GM06990 (cell line): Measurements from ENCODE around the gene UXS1.

ENCODE experiments used
- DNase-seq: peaks from one replicate; pipeline ENCODE4 v3.0.0-alpha.2; 2011; ENCODE audit not compliant: insufficient read length; ENCODE audit errors: extremely low read depth
- H3K27me3 ChIP-seq: replicated peaks from 2 replicates; pipeline ENCODE4 v1.6.0; 2011; ENCODE audit warnings: low read length; ENCODE audit not compliant: control insufficient read depth, insufficient read depth
- H3K36me3 ChIP-seq: 2 replicates; pipeline ENCODE4 v1.5.1; 2011; ENCODE audit warnings: low read length; ENCODE audit not compliant: control insufficient read depth, insufficient read depth
- H3K4me3 ChIP-seq: replicated peaks from 2 replicates; pipeline ENCODE4 v1.5.1; 2011; ENCODE audit warnings: low read depth, mild to moderate bottlenecking, control low read depth, low read length
- TF ChIP-seq, protein P1 (sequence below): IDR thresholded peaks from 2 replicates; pipeline ENCODE4 v1.5.1; 2011; ENCODE audit warnings: low read length, control low read depth, mild to moderate bottlenecking, inconsistent platforms; ENCODE audit not compliant: insufficient read depth, poor library complexity, severe bottlenecking

The UXS1 gene

DNA sequence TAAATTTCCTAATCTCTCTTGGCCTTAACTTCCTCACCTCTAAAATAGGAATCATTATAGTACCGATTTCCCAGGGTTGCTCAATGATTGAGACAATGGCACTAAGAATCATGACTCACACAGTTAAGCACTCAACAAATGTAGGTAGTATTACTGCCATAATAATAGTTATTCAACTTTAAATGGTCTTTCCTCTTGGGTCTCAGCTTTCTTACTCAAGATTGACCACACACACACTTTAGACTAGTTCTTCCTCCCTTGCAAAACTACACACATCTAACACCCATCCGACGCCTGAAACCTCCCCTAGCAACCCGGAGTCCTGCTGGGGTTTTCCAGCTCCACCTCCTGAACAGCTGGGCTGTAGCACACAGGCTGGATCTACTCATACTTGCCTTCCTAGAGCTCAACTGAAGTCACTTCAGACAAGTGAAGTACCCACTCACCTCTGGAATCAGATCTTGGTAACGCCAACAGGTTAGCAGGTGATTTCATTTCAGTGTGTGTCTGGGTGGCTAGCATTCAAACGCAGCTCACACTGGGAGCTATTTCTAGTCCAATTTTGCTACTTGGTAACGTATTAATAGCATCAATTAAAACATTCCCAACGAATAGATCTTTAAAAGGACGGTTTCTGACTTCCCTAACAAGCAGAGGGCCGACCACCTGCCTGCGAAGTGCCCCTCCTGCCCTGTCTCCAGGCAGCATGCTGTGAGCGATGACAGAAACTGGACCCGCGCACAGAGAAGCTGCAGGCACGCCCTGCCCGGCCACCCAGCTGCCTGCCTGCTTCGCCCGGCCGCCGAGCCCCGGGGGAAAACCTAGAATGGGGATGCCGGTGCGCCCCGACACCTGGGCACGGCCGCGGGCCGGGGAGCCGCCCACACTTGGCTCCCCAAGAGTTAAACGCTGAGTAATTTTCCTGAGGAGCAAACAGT, 1.1 kb downstream of the UXS1 start:
- TF ChIP-seq, protein P1, sequence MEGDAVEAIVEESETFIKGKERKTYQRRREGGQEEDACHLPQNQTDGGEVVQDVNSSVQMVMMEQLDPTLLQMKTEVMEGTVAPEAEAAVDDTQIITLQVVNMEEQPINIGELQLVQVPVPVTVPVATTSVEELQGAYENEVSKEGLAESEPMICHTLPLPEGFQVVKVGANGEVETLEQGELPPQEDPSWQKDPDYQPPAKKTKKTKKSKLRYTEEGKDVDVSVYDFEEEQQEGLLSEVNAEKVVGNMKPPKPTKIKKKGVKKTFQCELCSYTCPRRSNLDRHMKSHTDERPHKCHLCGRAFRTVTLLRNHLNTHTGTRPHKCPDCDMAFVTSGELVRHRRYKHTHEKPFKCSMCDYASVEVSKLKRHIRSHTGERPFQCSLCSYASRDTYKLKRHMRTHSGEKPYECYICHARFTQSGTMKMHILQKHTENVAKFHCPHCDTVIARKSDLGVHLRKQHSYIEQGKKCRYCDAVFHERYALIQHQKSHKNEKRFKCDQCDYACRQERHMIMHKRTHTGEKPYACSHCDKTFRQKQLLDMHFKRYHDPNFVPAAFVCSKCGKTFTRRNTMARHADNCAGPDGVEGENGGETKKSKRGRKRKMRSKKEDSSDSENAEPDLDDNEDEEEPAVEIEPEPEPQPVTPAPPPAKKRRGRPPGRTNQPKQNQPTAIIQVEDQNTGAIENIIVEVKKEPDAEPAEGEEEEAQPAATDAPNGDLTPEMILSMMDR, result no peak
- Histone ChIP-seq H3K27me3 (no peaks in the 10 kb centered on the region), H3K4me3 (peak overlapping the region; percentile 81), H3K36me3 (no peaks in the 10 kb centered on the region)
- peak; percentile 55 for DNase-seq

DNA sequence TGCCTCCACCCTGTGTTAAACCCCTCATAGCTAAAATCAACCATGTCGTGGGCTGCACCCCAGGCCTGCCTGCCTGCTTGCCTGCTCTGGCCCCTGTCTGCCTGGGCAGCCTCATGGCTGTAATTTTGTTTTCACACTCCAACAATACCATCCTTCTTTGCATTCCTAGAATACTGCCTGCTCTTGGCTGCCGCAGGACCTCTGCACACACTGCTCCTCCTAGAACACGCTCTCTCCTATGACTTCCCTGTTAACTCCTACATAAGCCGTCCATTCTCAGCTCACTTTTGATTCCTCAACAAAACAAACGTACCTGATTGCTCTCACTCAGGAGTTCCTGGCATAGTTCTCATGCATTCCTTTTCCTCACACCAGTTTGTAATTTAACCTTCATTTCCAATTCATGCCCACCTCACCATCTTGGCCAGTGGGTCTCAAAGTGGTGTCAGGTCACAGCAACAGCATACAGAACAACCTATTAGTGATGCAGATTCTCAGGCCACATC, 2.5 kb downstream of the UXS1 start:
- DNase-seq, result no peak
- TF ChIP-seq, protein P1, result no peak
- H3K36me3 ChIP-seq, result no peaks in the 10 kb centered on the region
- no peaks in the 10 kb centered on the region for H3K27me3 ChIP-seq
- H3K4me3 ChIP-seq, result no peak overlapping the region

DNA sequence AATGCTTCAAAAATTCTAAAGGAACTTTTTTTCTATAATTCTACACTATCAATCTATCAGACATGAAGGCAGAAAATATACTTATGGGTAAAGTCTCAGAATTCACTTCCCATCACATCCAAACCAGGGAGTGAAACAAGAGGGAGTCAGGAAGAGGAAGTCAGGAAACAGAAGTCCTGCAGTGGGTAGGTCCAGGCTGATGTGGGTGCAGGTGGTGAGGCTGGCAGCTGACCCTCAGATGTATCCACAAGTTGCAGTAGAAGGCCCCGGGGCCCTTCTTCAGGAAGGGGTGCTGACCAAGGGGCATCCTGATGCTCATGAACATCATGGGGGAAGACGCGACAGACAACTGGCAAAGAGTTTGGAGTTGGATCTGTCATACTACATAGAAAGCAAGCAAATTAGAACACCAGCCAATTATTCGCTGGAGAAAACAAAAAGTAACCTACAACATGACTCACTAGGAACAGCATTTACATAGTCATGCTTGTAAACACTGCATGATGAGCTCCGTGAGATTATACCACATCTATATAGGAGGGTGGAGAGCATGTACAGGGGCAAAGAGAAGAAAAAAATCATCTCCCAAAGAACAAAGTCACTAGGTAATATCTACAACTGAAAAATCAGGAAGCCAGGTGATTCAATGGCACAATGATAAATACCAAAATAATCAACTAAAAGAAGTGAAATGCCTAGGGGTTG, 4.2 kb downstream of the UXS1 start:
- no peak for DNase-seq
- TF ChIP-seq, protein P1, result no peak
- Histone ChIP-seq H3K27me3 (no peaks in the 10 kb centered on the region), H3K36me3 (no peaks in the 10 kb centered on the region), H3K4me3 (no peak overlapping the region)

DNA sequence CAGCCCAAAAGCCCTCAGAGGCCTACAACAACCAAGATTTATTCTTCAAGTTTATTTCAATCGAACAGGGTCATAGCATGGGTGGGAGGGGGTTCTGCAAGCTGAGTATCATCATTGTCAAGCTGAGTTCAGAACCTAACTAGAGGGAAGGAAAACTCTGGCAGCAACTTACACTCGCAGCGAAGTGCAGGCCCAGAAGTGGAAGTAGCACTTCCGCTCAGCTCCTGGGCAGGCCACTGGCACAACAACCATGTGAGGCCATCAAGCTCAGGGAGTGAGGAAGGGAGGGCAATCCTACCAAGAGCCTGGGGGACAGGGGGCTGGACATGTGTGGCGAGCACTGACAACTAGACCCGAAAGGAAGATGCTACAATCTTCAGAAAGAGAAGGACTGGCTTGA, 4.8 kb downstream of the UXS1 start:
- DNase-seq, result no peak
- Histone ChIP-seq H3K4me3 (no peak overlapping the region), H3K27me3 (no peaks in the 10 kb centered on the region), H3K36me3 (no peaks in the 10 kb centered on the region)
- TF ChIP-seq, protein P1, result no peak

DNA sequence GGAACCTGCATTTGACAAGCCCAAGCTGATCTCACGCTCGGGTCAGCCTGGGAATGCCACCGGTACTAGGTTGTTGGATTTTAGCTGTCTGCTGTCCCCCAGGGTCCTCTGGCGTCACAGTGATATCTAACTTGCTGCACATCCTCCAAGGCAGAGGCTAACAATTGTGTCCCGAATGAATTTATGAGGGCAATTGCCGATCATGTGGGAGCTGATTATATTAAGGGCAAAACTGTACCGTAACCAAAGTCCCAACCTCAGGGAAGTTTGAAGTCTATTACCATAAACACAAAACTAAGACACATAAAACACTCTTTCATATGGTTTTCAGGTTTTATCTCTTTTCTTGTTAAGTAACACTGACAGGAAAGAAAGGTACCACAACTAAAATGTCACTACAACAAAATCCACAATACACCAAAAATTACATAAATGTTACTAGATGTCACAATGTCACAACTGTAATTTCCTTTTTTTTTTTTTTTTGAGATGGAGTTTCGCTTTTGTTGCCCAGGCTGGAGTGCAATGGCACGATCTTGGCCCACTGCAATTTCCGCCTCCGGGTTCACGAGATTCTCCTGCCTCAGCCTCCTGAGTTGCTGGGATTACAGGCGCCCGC, 6.7 kb downstream of the UXS1 start:
- TF ChIP-seq, protein P1, result no peak
- H3K36me3 ChIP-seq, result no peaks in the 10 kb centered on the region
- H3K27me3 ChIP-seq, result no peaks in the 10 kb centered on the region
- no peak overlapping the region for H3K4me3 ChIP-seq
- no peak for DNase-seq
